Ovary (tissue), 3 donors: ENCODE results near the gene NEURL2.

ENCODE experiments used
- CTCF ChIP-seq, 3 donors: fragments of 450-650 bp in 2 of 3; fragments of 200-600 bp in 1 of 3; IDR thresholded peaks; one replicate each; pipeline versions ENCODE4 v1.5.1 to v1.8.0; 2016 to 2022; ENCODE audit warnings: antibody characterized with exemption in 3 of 3, mild to moderate bottlenecking in 1 of 3
- POLR2A ChIP-seq: fragments of 450-650 bp; IDR thresholded peaks from one replicate; pipeline ENCODE4 v1.6.1; 2017; ENCODE audit warnings: antibody characterized with exemption, mild to moderate bottlenecking, moderate library complexity
- donor health status: DM: no; HTN: no; CAD: no.

GRCh38 chr20:45853484-45853883 is 37.5 kb downstream of the NEURL2 start:
- no peak for TF ChIP-seq CTCF (IDR thresholded peaks at IDR 0.05)
- TF ChIP-seq POLR2A = no peak
